WI38 (cell line): ENCODE measurements around the gene TMEM184A.

Source experiments
- H3K4me3 ChIP-seq: 2 replicates; pipeline ENCODE4 v1.5.1; 2011; ENCODE audit warnings: low read depth, mild to moderate bottlenecking, control low read depth, low read length
- TF ChIP-seq, protein P1 (sequence below): IDR thresholded peaks from 2 replicates; pipeline ENCODE4 v1.5.1; 2012; ENCODE audit warnings: low read depth, mild to moderate bottlenecking, control low read depth, low read length

TMEM184A gene

DNA sequence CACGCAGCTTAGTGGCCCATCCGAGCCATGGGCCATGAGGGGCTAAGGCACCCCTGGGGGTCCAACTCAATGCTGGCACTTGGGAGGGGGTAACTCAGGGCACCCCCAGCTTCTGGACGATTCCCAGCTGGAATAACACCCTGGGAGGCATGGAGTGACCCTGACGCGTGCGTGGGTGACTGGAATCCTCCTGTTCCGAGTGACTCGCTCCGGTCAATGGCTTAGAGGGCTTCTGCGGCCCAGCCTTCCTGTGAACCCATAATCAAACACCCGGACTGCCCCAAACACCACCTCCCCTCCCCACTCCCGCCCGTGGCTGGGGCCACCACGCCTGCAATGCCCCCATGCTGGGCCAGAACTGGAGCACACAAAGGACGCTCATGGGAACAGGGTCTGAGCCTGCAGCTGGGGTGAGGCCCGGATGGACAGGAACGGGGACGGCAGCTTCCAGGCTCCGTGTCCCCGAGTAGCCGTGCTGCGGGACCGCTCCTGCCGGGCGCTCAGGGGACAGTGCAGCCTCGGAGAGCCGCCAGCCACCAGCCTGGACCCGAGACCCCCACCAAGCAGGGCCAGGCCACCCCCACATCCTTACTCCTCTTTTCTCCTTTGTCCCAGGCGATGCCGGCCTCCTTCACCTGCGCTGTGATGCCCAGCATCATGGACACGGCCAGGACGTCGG is 60.3 kb downstream of the TMEM184A start:
- TF ChIP-seq, protein P1, sequence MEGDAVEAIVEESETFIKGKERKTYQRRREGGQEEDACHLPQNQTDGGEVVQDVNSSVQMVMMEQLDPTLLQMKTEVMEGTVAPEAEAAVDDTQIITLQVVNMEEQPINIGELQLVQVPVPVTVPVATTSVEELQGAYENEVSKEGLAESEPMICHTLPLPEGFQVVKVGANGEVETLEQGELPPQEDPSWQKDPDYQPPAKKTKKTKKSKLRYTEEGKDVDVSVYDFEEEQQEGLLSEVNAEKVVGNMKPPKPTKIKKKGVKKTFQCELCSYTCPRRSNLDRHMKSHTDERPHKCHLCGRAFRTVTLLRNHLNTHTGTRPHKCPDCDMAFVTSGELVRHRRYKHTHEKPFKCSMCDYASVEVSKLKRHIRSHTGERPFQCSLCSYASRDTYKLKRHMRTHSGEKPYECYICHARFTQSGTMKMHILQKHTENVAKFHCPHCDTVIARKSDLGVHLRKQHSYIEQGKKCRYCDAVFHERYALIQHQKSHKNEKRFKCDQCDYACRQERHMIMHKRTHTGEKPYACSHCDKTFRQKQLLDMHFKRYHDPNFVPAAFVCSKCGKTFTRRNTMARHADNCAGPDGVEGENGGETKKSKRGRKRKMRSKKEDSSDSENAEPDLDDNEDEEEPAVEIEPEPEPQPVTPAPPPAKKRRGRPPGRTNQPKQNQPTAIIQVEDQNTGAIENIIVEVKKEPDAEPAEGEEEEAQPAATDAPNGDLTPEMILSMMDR = no peak
- H3K4me3 ChIP-seq = no peak overlapping the region

DNA sequence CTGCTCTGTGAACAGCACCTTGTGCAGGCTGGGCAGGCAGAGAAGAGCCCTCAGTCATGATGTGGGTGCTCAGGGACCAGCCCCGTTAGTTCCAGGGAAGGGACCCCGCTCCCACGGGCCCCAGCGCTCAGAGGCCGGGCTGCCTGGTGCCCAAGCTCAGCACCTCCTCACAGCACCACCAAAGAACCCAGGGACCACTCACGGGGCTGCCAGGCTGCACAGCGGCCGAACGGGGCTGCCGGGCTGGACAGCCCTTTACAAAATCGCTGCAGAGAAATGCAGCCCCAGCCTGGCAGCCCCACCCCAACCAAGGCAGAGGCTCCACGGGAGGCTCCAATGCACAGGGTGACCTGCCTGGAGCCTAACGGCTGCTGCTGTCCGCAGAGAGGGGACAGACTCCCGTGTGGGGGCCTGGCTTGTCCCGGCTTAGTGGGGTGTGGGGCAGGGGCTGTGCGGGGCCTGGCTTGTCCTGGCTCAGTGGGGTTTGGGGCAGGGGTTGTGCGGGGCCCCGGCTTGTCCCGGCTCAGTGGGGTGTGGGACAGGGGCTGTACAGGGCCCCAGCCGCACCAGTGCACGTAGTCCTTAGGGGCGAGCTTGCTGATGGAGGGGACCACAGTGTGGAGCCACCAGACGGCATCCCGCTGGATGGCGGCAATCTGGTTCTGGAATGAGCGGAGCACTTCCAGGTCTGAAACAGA is 61.0 kb downstream of the TMEM184A start:
- TF ChIP-seq, protein P1 = no peak
- no peak overlapping the region for H3K4me3 ChIP-seq

DNA sequence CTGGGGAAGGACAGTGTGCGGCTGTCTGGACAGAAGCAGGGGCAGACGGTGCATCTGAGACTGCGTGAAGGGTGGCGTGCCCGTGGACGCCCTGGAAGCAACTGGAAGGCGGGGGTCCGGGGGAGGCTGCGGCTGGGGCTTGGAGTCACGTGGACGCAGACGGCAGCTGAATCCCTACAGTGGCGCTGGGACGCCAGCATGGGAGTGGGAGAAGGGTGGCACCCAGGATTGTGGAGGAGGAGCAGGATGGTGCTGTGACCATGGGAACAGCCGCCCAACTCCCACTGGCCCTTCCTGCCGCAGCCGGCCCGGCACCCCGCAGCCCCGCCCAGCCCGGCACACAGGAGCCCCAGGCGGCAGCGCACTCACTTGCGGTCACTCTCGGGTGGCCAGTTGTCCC is 61.6 kb downstream of the TMEM184A start:
- H3K4me3 ChIP-seq = no peak overlapping the region
- TF ChIP-seq, protein P1 = no peak

DNA sequence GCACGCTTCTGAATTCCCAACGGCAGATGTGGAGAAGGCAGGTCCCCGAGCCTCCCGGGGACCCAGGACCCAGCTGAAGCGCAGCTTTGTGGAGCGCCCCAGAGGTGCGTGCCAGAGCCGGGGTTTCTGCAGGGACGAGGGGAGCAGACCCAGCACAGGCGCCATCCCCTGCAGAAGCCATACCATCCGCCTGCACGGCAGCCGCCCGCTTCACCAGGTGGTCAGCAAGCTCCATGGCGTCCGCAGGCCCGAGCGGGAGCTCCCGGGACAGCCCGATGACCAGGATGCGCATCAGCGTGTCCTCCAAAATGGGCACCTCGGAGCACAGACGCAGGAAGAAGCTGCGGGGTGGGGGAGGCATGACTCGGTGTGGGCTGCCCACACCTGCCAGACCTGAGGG is 62.4 kb downstream of the TMEM184A start:
- no peak overlapping the region for H3K4me3 ChIP-seq
- TF ChIP-seq, protein P1 = no peak

DNA sequence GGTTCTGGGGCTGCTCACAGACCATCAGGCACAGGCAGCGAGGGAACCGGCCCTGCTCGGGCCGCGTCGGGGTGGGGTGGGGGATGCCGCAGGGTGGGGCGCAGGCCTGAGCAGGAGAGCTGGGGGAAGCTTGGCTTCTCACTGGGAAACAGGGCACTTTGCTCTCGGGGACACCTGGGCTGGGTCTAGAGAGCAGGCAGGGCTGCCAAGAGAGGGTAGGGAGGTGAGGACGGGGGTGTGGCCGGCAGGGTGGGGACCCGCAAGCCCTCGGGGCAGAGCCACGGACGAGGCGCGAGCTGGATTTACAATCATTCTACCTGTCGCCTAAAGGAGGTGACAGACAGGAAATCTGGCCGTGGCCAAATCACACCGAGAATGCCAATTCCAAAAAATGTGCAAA is 62.9 kb downstream of the TMEM184A start:
- TF ChIP-seq, protein P1 = no peak
- H3K4me3 ChIP-seq = no peak overlapping the region

DNA sequence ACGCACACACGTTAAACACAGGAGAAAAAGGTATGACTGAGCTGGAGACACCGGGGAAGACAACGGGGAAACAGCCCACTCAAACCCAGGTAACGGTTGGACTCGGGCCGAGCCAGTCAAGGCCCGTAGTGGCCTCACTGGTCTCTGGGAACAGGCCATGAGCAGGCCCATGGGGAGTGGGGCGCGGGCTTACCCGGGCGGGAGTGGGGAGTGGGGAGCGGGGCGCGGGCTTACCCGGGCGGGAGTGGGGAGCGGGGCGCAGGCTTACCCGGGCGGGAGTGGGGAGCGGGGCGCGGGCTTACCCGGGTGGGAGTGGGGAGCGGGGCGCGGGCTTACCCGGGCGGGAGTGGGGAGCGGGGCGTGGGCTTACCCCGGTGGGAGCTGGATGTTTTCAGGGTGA is 63.4 kb downstream of the TMEM184A start:
- no peak overlapping the region for H3K4me3 ChIP-seq
- TF ChIP-seq, protein P1 = no peak
